Gastroesophageal sphincter (tissue), 4 donors: Measurements from ENCODE around the gene LDLRAD1. TPM values are rescaled to one million over a fixed set of nuclear protein-coding genes. Genes with fewer than 3 reads are reported as not detected.

Source experiments
- ATAC-seq: fragments of 150-250 bp; one replicate; pipeline ENCODE4 v1.9.1; 2016; ENCODE audit warnings: mild to moderate bottlenecking, moderate library complexity
- H3K27ac ChIP-seq, 4 donors: fragments of 200-600 bp; sonication (generic) in 3 of 4; 1 replicate in 3 of 4; 2 replicates in 1 of 4; pipeline ENCODE4 v1.5.1; 2016 to 2019
- H3K27me3 ChIP-seq: fragments of 200-600 bp; sonication (generic); one replicate; pipeline ENCODE4 v1.5.1; 2019
- H3K36me3 ChIP-seq, 2 donors: fragments of 200-600 bp; sonication (generic); one replicate each; pipeline ENCODE4 v1.5.1; 2019; ENCODE audit warnings: control low read depth in 1 of 2
- H3K4me1 ChIP-seq, 3 donors: fragments of 200-600 bp; sonication (generic); 1 replicate in 2 of 3; 2 replicates in 1 of 3; pipeline ENCODE4 v1.5.1; 2016 to 2019; ENCODE audit warnings: control low read depth in 2 of 3
- H3K4me3 ChIP-seq, 2 donors: fragments of 200-600 bp; sonication (generic); one replicate each; pipeline ENCODE4 v1.5.1; 2019; ENCODE audit warnings: mild to moderate bottlenecking in 1 of 2, moderate library complexity in 1 of 2
- H3K9me3 ChIP-seq, 3 donors: fragments of 200-600 bp; sonication (generic); one replicate each; pipeline ENCODE4 v1.5.1; 2017 to 2019; ENCODE audit warnings: control low read depth in 2 of 3
- CTCF ChIP-seq, 4 experiments: fragments of 200-600 bp in 2 of 4; fragments of 450-650 bp in 2 of 4; sonication (generic) in 1 of 4; IDR thresholded peaks; one replicate each; pipeline ENCODE4 v1.5.1; 2017 to 2019; ENCODE audit warnings: antibody characterized with exemption in 4 of 4, mild to moderate bottlenecking in 2 of 4, moderate library complexity in 2 of 4
- EP300 ChIP-seq: sonication (generic); formaldehyde crosslinking; IDR thresholded peaks from one replicate; pipeline ENCODE4 v1.6.1; 2017; ENCODE audit warnings: antibody characterized with exemption, mild to moderate bottlenecking
- POLR2A ChIP-seq, 2 donors: fragments of 450-650 bp; IDR thresholded peaks; one replicate each; pipeline ENCODE4 v1.6.1; 2017; ENCODE audit warnings: antibody characterized with exemption in 2 of 2, mild to moderate bottlenecking in 2 of 2, moderate library complexity in 1 of 2
- POLR2AphosphoS5 ChIP-seq: sonication (generic); formaldehyde crosslinking; IDR thresholded peaks from one replicate; pipeline ENCODE4 v1.6.1; 2017; ENCODE audit warnings: antibody characterized with exemption
- WGBS, 2 donors: methylation state at CpG; one replicate each; pipeline ENCODE4 v1.1.5; 2018; ENCODE audit warnings: low coverage in 1 of 2; 5-methylcytosine and 5-hydroxymethylcytosine counted together
- total RNA-seq, 4 donors: library from RNA; depleted of rRNA; stranded (reverse); fragments of >200 nt; gene quantifications; one replicate each; pipeline ENCODE4 v1.1.0, GENCODE V29; 2016

Gene LDLRAD1
- not detected for total RNA-seq

DNA sequence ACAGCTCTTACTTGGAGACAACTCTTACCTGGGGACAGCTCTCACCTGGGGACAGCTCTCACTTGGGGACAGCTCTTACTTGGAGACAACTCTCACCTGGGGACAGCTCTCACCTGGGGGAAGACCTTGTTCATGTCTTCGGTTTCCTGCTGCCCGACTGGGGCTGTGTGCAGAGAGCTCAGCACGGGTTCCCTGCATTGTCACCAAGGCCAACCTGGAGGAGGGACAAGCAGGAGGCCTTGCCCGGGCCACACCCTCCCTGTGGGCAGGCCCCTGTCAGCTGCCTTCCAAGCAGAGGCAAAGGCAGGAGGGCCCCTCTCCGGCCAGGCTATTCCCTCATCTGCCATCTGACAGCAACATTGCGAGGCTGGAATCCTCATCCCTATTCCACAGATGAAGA lies at the start of gene LDLRAD1:
LDLRAD1 (minus strand) TSS at position 208 of the 400 bp plus-strand sequence; CDS start at position 134, 74 bp downstream.
- no peaks in the 10 kb centered on the region for H3K36me3 ChIP-seq
- TF ChIP-seq POLR2AphosphoS5 (no peak), EP300 (no peak), CTCF (IDR thresholded peaks at IDR 0.05) (no peak), POLR2A (IDR thresholded peaks at IDR 0.05) (no peak)
- whole genome bisulfite sequencing, 2 donors = no CpG with 5 or more reads among the region's 6 CpGs
- H3K9me3 ChIP-seq = no peaks in the 10 kb centered on the region
- peaks cover 25% of the 10 kb centered on the region for H3K27me3 ChIP-seq
- H3K27ac ChIP-seq = no peak within 1 kb of the TSS
- no peak for ATAC-seq
- H3K4me3 ChIP-seq = no peak within 1 kb of the TSS
- H3K4me1 ChIP-seq = no peaks in the 10 kb centered on the region

DNA sequence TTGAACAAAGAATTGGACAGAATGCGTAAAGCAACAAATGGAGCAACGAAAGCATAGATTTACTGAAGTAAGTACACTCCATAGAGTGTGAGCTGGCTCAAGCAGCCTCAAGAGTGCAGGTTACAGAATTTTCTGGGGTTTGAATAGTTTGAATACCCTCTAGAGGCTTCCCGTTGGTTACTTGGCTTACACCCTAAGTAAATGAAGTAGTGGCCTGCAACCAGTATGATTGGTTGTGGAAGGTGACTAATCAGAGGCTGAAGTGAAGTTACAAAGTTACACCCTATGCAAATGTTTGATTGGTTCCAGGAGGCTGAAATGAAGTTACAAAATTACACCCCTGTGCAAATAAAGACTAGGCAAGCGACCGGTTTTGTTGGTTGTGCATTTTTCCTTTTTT lies 46.3 kb upstream of the LDLRAD1 start:
- WGBS, 2 donors = 86 to 87% methylated on average over 3 to 5 of the region's 5 CpGs
- no peak for ATAC-seq
- H3K36me3 ChIP-seq = no peaks in the 10 kb centered on the region
- no peak overlapping the region for H3K27ac ChIP-seq
- H3K4me1 ChIP-seq = no peaks in the 10 kb centered on the region
- H3K4me3 ChIP-seq = no peak overlapping the region
- TF ChIP-seq EP300 (no peak), POLR2AphosphoS5 (no peak), POLR2A (IDR thresholded peaks at IDR 0.05) (no peak), CTCF (IDR thresholded peaks at IDR 0.05) (no peak)
- no peaks in the 10 kb centered on the region for H3K9me3 ChIP-seq
- H3K27me3 ChIP-seq = no peaks in the 10 kb centered on the region

GRCh38 chr1:54054438-54054749 lies 36.4 kb upstream of the LDLRAD1 start:
- no peak for ATAC-seq
- peak overlapping the region in 1 of 2 donors; percentile 95 for H3K4me3 ChIP-seq
- TF ChIP-seq EP300 (no peak), POLR2A (IDR thresholded peaks at IDR 0.05) (no peak), CTCF (IDR thresholded peaks at IDR 0.05) (no peak), POLR2AphosphoS5 (no peak)
- no peaks in the 10 kb centered on the region for H3K27me3 ChIP-seq
- 37 to 38% methylated on average over 5 of the region's 5 CpGs for WGBS, 2 donors
- peaks cover 0 to 8% of the 10 kb centered on the region in 2 donors for H3K36me3 ChIP-seq
- H3K27ac ChIP-seq = peak overlapping the region in 1 of 4 donors; percentile 94
- no peaks in the 10 kb centered on the region for H3K9me3 ChIP-seq
- H3K4me1 ChIP-seq = peaks cover 0 to 41% (median 21%) of the 10 kb centered on the region in 3 donors

- WGBS, 2 donors = 10 to 22% methylated on average over 7 to 10 of the region's 21 CpGs
- H3K27ac ChIP-seq = peak overlapping the region; percentile 51 to 99 (median 96)
- H3K27me3 ChIP-seq = no peaks in the 10 kb centered on the region
- peak overlapping the region; percentile 91 to 95 for H3K4me3 ChIP-seq
- peaks cover 0 to 7% of the 10 kb centered on the region in 2 donors for H3K36me3 ChIP-seq
- H3K4me1 ChIP-seq = peaks cover 0 to 46% (median 21%) of the 10 kb centered on the region in 3 donors
- H3K9me3 ChIP-seq = no peaks in the 10 kb centered on the region
- TF ChIP-seq POLR2AphosphoS5 (no peak), EP300 (no peak), CTCF (IDR thresholded peaks at IDR 0.05) (no peak), POLR2A (IDR thresholded peaks at IDR 0.05) (no peak)
- ATAC-seq = no peak
These were observed 35.9 kb upstream of the LDLRAD1 start for GRCh38 chr1:54053745-54054437.
